ENCODE results near the gene KRCC1. TPM values are rescaled to one million over a fixed set of nuclear protein-coding genes. Genes with fewer than 3 reads are reported as not detected.
"Not testable (repeated sequence)": the region's sequence is repeated elsewhere in the genome, so short reads cannot be mapped to it uniquely, and the experiment has no call there.

Gene KRCC1
- total RNA-seq, 4 donors from 2014 or later, result 29.4 to 39.3 (median 32.2) TPM

GRCh38 chr2:88006912-88007439 lies 48.6 kb downstream of the KRCC1 start:
- WGBS, 2 donors, result 89 to 90% methylated on average over 16 of the region's 16 CpGs
- DNase-seq (ENCODE audit: low spot score in 2 of 2), result peak in 1 of 2 donors; percentile 2
- TF ChIP-seq CTCF (IDR thresholded peaks at IDR 0.05) (no peak), POLR2A (IDR thresholded peaks at IDR 0.05) (no peak)
- H3K36me3 ChIP-seq, result no peaks in the 10 kb centered on the region
- peaks cover 0 to 19% (median 0%) of the 10 kb centered on the region in 4 donors for H3K4me1 ChIP-seq
- no peaks in the 10 kb centered on the region for H3K9me3 ChIP-seq
- no peak overlapping the region for H3K27ac ChIP-seq
- H3K27me3 ChIP-seq, result no peaks in the 10 kb centered on the region
- no peak overlapping the region for H3K4me3 ChIP-seq

- DNase-seq (ENCODE audit: low spot score in 2 of 2), result peak in 1 of 2 donors; percentile 3
- Histone ChIP-seq H3K27ac (no peak overlapping the region), H3K4me1 (peaks cover 0 to 18% (median 0%) of the 10 kb centered on the region in 4 donors), H3K27me3 (no peaks in the 10 kb centered on the region), H3K36me3 (no peaks in the 10 kb centered on the region), H3K4me3 (no peak overlapping the region), H3K9me3 (no peaks in the 10 kb centered on the region)
- TF ChIP-seq POLR2A (IDR thresholded peaks at IDR 0.05) (no peak), EP300 (IDR thresholded peaks at IDR 0.05) (no peak), CTCF (IDR thresholded peaks at IDR 0.05) (no peak)
- 87 to 89% methylated on average over 6 of the region's 6 CpGs for WGBS, 2 donors
Observed at GRCh38 chr2:88005776-88006175, 49.8 kb downstream of the KRCC1 start.

- Histone ChIP-seq H3K27me3 (no peaks in the 10 kb centered on the region), H3K36me3 (no peaks in the 10 kb centered on the region), H3K9me3 (no peaks in the 10 kb centered on the region), H3K27ac (no peak overlapping the region), H3K4me1 (peaks cover 0 to 13% (median 0%) of the 10 kb centered on the region in 4 donors), H3K4me3 (peak overlapping the region in 1 of 4 donors; percentile 5)
- no peak for DNase-seq (ENCODE audit: low spot score in 2 of 2)
- TF ChIP-seq POLR2A (IDR thresholded peaks at IDR 0.05), result no peak
- TF ChIP-seq EP300 (IDR thresholded peaks at IDR 0.05), result no peak
- TF ChIP-seq CTCF (IDR thresholded peaks at IDR 0.05), result no peak
- WGBS, 2 donors, result 51 to 52% methylated on average over 34 of the region's 34 CpGs
Observed at GRCh38 chr2:88003074-88003755, 52.4 kb downstream of the KRCC1 start.

GRCh38 chr2:88002359-88002707 lies 53.2 kb downstream of the KRCC1 start:
- H3K4me3 ChIP-seq, result no peak overlapping the region
- no peaks in the 10 kb centered on the region for H3K9me3 ChIP-seq
- no peak for DNase-seq (ENCODE audit: low spot score in 2 of 2)
- H3K27me3 ChIP-seq, result no peaks in the 10 kb centered on the region
- TF ChIP-seq EP300 (IDR thresholded peaks at IDR 0.05) (no peak), POLR2A (IDR thresholded peaks at IDR 0.05) (no peak), CTCF (IDR thresholded peaks at IDR 0.05) (no peak)
- 94 to 98% methylated on average over 6 of the region's 6 CpGs for WGBS, 2 donors
- no peaks in the 10 kb centered on the region for H3K36me3 ChIP-seq
- H3K27ac ChIP-seq, result no peak overlapping the region
- H3K4me1 ChIP-seq, result peaks cover 0 to 13% (median 0%) of the 10 kb centered on the region in 4 donors

GRCh38 chr2:88000474-88000873 lies 55.1 kb downstream of the KRCC1 start:
- H3K4me1 ChIP-seq, result peaks cover 0 to 13% (median 0%) of the 10 kb centered on the region in 4 donors
- DNase-seq (ENCODE audit: low spot score in 2 of 2); H3K36me3 ChIP-seq; H3K27ac ChIP-seq; H3K9me3 ChIP-seq; H3K4me3 ChIP-seq; H3K27me3 ChIP-seq: not testable (repeated sequence)
- WGBS, 2 donors, result 65 to 67% methylated on average over 3 of the region's 3 CpGs

Data from tibial nerve (tissue), 4 donors.